ENCODE data around the gene SEC14L2.

- TF ChIP-seq MAFK (IDR thresholded peaks at IDR 0.05; ENCODE audit: low read depth, low read length): peak; percentile 91
- no peak for TF ChIP-seq CTCF (conservative IDR thresholded peaks at IDR 0.05; ENCODE audit: low read depth, low read length)
- TF ChIP-seq USF2 (IDR thresholded peaks at IDR 0.05; ENCODE audit: low read depth, low read length): no peak
- no peak for TF ChIP-seq RCOR1 (IDR thresholded peaks at IDR 0.05; ENCODE audit: insufficient replicate concordance, low read length)
- TF ChIP-seq FOS (IDR thresholded peaks at IDR 0.05; ENCODE audit: low read depth, low read length): no peak
- no peak for TF ChIP-seq BHLHE40 (IDR thresholded peaks at IDR 0.05; ENCODE audit: low read depth, low read length)
- TF ChIP-seq RAD21 (IDR thresholded peaks at IDR 0.05; ENCODE audit: low read length): no peak
- TF ChIP-seq SMC3 (IDR thresholded peaks at IDR 0.05; ENCODE audit: low read depth, low read length): no peak
- no peak for TF ChIP-seq ELK1 (IDR thresholded peaks at IDR 0.05; ENCODE audit: borderline replicate concordance, low read depth, low read length)
- TF ChIP-seq CEBPB (IDR thresholded peaks at IDR 0.05; ENCODE audit: low read depth, low read length): no peak
- TF ChIP-seq POLR2A (IDR thresholded peaks at IDR 0.05; ENCODE audit: low read depth, low read length): no peak
These were observed 20.0 kb downstream of the SEC14L2 start for GRCh38 chr22:30416837-30417236.
